NCI-H524 treated with DMSO at 0.1 percent for 48 hours (cell line): ENCODE measurements around the gene AKAP12.

Source experiments
- DNase-seq: peaks from one replicate; lab custom pipeline; 2025; lab: John Stamatoyannopoulos, UW

AKAP12 gene, protein sequence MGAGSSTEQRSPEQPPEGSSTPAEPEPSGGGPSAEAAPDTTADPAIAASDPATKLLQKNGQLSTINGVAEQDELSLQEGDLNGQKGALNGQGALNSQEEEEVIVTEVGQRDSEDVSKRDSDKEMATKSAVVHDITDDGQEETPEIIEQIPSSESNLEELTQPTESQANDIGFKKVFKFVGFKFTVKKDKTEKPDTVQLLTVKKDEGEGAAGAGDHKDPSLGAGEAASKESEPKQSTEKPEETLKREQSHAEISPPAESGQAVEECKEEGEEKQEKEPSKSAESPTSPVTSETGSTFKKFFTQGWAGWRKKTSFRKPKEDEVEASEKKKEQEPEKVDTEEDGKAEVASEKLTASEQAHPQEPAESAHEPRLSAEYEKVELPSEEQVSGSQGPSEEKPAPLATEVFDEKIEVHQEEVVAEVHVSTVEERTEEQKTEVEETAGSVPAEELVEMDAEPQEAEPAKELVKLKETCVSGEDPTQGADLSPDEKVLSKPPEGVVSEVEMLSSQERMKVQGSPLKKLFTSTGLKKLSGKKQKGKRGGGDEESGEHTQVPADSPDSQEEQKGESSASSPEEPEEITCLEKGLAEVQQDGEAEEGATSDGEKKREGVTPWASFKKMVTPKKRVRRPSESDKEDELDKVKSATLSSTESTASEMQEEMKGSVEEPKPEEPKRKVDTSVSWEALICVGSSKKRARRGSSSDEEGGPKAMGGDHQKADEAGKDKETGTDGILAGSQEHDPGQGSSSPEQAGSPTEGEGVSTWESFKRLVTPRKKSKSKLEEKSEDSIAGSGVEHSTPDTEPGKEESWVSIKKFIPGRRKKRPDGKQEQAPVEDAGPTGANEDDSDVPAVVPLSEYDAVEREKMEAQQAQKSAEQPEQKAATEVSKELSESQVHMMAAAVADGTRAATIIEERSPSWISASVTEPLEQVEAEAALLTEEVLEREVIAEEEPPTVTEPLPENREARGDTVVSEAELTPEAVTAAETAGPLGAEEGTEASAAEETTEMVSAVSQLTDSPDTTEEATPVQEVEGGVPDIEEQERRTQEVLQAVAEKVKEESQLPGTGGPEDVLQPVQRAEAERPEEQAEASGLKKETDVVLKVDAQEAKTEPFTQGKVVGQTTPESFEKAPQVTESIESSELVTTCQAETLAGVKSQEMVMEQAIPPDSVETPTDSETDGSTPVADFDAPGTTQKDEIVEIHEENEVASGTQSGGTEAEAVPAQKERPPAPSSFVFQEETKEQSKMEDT (N-terminal part only)

DNA sequence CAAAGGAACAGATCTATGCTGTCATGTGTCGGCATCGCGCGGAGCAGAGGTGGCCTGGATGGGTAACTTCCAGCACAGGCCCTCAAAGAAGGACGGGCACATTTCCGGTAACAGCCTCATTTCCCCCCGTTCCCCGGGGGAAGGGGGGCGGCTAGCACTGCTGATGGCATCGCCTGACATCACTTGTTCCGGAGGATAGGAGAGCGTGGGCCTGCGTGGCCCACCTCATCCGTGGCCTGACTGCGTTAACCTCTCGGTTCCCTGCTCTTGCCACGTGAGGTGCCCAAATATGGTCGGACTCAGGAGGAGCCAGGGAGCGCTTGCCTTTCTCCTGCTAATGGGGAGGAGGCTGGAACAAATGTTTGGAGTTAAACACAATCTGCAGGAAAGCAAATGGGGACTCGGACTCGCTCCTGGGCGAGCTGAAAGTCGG lies at the start of gene AKAP12:
TSS of gene AKAP12 (plus strand) at position 365 of the 433 bp plus-strand sequence. CDS start 596 bp downstream, outside the sequence.
- no peak for DNase-seq

DNA sequence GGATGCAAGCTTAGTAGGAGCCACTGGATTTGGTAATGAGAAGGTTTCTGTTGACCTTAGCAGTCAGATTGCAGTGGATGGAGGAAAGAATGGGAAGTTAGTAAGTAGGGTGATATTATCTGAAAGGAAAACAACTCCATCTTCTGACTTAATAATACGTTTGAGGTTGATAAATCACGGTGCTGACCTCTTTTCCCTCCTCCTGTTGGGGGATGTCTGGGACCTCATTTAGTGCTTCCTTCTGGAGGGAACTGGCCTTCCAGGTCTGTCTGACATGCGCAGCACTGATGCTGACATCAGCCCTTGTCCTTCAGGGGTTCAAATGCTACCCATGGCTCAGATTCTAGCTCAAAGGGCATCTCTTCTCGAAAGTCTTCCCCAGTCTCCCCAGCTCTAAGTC lies 48.2 kb upstream of the AKAP12 start:
- DNase-seq: no peak

DNA sequence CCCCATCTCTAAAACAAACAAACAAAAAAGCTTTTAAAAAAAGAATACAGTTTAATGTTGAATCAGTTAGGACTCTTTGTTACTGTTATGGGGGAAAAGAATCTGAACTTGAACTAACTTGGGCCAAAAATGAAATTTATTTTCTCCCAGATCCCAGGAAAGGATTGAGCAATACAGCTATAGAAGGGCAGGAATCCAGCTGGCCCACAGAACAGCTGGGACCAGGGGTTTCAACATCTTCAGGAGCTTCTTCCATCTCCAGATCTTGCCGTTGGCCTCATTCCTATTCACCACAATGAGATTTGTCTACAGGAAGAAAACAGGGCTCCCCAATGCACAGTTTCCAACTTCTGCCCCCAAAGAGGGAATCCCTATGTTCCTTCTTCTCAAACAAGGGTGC lies 43.2 kb upstream of the AKAP12 start:
- no peak for DNase-seq

DNA sequence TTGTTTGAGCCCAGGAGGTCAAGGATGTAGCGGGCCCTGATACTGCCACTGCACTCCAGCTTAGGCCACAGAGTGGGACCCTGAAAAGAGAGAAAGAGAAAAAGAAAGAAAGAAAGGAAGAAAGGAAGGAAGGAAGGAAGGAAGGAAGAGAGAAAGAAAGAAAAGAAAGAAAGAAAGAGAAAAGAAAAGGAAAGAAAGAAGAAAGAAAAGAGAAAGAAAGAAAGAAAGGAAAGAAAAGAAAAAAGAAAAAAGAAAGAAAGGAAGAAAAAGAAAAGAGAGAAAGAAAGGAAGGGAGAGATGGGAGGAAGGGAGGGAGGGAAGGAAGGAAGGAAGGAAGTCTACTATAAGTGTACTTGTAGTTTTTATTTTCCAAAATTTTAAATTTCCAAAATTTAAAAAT lies 42.2 kb upstream of the AKAP12 start:
- DNase-seq: no peak

DNA sequence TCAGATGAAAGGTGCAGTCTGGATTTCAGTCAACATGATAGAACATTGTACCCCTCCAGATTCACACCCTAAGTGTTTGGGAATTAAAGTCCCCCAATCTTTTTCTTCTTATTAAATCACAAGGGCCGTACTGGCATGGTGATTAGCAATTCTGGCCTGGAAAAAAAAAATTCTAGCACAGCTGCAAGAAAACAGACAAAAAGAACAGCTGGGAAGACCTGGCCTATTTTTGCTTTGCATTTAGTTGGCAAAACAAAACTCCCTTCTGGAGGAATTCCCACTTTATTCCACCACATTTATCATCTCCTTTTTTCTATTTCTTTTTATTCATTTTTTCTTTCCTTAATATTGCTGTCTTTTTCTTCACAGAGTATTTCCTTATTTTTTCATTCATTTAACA lies 39.8 kb upstream of the AKAP12 start:
- no peak for DNase-seq

DNA sequence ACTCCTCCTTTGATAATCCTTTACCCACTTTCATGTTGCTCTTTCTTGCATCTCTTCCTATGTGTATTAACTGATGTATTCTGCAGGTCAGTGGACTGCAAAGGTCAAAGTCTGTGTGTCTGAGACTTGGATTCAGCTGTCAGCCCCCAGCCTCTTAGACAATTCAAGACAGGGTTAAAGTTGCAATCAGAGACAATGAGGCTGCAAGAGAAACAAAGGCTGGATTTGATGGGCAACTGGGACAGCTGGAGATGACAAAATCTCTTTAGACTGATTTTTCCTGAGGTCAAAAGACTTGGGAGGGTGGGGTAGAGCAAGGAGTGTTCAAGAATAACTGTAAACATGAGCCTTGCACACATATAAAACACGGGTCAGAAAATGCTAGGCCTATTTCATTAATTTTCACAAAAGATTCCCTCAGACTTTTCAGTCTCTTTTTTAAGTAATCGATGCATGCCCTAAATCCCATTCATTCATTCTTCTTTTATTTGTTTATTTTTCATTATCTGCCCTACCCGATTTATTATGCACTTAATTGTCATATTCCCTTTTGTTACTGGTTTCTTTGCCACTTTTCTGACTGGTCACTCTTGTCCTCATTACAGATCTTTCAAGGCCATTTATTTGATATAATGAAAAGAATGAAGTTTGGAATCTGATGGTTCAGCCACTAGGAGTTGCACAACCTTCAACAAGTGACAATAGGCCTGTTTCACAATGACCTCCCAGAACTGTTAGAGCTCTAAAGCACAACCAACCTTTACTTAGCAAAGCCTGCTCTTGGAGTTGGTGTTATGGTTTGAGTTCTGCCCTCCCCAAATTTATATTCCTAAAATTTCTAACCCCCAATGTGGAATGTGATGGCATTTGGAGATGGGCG lies 33.8 kb upstream of the AKAP12 start:
- DNase-seq: no peak

DNA sequence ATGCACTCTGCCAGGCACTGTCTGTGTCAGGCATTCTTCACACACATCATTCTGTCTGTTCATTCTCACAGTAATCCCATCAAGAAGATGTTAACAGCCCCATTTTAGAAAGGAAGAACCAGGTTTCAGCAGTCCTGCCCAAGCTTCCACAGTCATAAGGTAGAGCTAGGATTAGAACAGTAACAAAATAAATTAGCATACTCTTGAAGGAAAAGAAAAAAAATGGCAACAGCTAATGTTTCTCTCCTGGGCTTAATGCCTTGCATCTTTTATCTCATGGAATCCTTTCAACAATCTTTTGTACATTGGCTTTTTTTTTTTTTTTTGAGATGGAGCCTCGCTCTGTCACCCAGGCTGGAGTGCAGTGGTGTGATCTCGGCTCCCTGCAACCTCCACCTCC lies 32.1 kb upstream of the AKAP12 start:
- no peak for DNase-seq

DNA sequence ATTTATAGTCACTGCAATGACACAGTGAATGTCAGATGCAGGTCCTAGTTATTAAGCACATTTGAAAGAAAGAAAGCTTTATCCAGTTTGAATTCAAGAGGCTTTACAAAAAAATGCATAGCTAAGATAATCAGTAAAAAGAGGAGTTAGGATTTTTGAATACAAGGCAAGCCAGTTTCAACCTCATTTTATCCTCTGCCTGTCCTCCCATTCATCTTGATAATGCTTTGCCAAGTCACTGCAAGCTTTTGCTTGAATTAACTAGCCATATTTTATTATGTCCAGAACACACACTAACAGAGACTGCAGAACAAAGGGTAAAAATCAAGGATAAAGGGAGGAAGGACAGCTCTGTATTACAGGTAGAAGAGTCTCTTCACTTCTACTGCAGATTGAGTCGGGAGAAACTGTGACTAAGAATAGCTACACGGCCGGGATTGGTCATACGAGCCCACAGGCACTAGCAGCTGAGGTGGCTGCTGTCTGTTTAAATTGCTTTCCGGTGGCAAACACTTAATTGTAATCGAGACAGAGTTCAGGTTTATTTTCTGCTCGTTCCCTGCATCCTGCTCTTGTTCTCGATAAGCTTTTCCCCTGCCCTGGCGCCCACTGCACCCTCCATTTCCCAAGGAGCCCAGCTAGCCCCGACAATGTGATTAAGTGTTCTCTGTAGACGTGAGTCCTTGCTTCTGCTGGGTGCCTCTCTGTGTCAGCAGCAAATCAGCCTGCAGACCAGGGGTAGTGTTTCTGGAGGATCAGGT lies 30.5 kb upstream of the AKAP12 start:
- no peak for DNase-seq

DNA sequence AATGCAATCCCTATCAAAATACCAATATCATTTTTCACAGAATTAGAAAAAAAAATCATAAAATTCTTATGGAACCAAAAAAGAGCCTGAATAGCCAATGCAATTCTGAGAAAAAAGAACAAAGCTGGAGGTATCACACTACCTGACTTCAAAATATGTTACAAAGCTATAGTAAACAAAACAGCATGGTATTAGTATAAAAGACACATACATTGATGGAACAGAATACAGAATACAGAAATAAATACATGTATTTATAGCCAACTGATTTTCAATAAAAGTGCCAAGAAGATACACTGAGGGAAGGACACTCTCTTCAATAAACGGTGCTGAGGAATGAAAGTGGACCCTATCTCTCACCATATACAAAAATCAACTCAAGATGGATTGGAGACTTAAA lies 28.7 kb upstream of the AKAP12 start:
- no peak for DNase-seq

DNA sequence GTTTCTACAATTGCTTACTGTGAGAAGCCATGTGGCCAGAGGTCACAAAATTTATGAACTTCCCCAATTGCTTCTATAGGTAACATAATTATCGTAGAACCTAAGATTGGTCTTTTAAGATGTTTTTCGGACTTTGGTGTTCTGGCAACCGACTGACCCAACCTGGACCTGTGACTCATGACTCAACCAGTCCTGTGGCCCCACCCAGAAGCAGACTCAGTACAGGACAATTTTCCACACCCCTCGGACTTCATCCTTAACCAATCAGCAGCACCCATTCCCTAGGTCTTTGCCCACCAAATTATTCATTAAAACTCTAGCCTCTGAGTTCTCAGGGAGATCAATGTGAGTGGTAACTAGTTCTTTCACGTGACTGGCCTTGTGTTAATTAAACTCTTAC lies 26.4 kb upstream of the AKAP12 start:
- no peak for DNase-seq

DNA sequence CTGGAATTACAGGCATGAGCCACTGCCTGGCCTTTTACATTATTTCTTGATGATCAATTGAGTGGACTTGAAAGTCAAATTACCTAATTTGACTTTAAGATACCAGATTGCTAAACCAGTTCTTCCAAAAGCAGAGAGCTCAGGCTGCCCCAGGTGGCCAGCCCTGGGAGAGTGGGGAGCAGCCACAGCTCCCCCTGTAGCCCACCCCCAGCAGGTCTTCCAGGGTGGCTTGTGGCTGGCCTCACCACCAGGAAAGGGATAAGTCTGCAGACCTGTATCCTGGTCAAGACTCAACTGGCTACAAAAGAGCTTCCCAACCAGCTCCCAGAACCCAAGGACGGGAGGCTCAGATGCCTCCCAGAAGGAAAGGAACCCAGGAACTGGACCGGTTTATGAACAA lies 23.8 kb upstream of the AKAP12 start:
- no peak for DNase-seq

DNA sequence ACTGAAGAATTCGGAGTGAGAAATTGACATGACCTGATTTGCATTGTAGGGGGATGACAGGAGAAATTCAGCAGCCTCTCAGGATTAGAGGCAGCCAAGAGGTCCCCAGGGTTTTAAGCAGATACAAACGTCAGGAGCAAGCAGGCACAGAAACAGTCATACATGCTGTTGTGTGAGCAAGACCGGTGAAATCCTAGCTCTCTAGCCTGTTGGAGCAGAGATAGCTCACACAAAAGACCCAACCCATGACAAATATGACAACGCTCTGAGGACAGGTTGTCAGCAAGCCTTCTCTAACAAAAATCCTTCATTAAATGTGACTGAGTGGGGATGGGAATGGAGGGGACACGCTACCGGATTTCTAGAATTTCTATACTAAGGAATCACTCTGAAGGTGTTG lies 23.0 kb upstream of the AKAP12 start:
- DNase-seq: no peak

DNA sequence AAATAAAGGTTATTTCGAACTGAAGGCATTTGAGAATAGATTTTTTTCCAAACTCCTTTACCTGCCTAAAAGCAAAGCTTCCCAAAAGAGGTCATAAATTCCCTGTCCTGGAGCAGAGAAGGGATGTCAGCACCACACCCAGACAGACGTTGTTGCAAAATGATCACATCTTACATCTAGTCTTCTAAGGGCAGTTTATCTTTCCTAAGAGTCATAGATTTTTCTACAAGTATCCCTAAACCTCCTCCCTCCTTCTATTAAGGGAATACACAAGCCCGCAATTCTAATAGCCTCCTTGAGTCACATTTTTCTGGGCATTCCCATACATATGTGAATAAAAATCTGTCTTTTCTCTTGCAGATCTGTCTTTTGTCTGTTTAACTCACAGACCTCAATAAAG lies 20.6 kb upstream of the AKAP12 start:
- no peak for DNase-seq

DNA sequence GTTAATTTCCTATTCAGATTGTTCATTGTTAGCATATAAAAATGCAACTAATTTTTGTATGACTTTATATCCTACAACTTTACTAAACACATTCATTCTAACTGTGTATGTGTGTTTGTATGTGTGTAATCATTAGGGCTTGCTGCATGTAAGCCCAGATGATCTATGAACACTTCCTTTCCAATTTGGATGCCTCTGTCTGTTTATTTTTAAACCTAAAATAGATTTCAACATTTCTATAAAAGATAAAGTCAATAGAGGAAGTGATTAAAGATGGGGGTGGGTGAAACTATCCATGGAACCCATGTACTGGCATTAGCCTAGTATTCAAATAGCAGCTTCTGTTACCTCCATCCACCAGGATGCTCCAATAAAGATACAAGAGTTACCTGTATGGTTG lies 15.7 kb upstream of the AKAP12 start:
- no peak for DNase-seq

DNA sequence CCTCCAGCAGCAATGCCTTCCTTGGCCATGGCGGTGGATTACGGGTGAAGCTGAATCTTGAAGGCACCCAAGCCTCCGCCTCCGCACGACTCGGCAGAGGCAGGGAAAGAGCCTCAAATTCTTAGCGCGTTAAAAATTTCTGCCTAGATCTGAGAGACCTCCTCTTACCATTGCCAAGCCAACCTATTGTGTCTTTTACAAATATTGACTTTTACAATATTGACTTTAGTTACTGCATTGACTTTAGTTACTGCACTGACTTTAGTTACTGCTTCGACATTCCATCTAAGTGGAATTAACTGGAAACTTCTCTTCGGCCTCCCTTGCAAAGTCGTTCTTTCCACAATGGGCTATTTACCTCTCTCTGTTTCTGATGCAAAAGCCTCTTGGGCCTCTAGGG lies 13.8 kb upstream of the AKAP12 start:
- DNase-seq: no peak

DNA sequence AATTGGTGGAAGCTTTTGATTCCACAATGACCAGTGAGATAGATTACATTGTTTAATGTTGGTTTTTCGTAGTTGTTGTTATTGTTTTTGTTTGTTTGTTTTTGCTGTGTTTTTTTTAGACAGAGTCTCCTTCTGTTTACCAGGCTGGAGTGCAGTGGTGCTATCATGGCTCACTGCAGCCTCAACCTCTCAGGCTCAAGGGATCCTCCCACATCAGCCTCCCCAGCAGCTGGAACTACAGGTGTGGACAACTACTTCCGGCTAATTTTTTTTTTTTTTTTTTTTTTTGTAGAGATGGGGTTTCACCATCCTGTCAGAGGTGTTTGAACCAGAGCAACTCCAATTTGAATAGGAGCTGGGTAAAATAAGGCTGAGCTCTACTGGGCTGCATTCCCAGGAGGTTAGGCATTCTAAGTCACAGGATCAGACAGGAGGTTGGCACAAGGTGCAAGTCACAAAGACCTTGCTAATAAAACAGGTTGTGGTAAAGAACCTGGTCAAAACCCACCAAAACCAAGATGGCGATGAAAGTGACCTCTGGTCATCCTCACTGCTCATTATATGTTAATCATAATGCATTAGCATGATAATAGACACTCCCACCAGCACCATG lies 10.9 kb upstream of the AKAP12 start:
- DNase-seq: no peak

DNA sequence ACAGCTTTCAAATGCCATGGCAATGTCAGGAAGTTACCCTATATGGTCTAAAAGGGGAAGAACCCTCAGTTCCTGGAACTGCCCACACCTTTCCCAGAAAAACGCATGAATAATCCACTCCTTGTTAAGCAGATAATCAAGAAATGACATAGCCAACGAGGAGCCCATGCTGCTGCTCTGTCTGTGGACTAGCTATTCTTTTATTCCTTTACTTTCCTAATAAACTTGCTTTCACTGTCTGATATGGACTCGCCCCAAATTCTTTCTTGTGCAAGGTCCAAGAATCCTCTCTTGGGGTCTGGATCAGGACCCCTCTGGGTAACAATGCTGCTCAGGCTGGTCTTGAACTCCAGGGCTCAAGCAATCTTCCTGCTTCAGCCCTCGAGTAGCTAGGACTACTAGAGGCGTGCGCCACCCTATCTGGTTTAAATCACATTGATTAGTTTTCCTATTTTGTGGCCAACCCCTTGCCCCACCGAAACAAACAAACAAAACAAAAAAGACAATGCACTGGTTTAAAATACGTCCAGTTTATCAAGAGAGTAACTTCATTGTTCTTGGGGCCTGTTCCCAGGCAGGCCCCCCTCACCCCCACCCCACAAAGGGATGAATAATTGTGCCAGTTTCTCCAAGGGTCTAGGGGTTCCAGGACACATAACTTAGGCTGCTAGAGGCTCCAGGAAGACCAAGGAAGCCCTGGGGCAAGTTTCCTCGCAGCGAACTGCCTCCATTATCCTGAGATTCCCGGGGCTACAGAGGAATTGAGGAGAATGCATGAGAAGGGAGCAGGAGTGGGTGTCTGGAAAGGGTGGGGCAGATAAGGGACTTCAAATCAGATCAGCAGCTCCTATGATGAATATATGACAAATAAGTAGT lies 10.1 kb upstream of the AKAP12 start:
- DNase-seq: no peak

DNA sequence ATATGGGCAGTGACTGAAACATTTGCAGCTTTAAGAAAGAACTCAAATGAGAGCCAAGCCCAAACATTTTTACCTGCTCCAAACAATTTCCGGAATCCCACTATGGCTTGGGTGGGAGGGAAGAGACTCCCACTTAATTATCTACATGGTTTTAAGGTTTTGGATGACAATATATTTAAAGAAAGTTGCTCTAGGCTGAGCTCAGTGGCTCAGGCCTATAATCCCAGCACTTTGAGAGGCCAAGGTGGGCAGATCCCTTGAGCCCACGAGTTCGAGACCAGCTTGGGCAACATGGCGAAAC lies 9.5 kb upstream of the AKAP12 start:
- no peak for DNase-seq

DNA sequence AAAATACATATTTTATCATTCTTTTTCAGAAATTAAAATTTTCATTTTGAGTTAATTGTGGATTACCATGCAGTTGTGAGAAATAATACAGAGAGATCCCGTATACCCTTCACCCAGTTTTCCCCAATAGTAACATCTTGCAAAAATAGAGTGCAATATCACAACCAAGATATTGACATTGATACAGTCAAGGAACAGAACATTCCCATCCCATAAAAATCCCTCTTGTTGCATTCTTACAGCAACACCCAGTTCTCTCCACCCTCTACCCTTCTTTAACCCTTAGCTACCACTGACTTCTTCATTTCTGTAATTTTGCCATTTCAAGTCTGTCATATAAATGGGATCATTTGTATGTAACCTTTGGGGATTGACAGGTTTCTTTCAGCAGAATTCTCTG lies 6.9 kb upstream of the AKAP12 start:
- DNase-seq: no peak
